NCI-H748 (cell line): ENCODE measurements around the gene TRDN.
"Not testable (repeated sequence)": the region's sequence is repeated elsewhere in the genome, so short reads cannot be mapped to it uniquely, and the experiment has no call there.

Source experiments
- DNase-seq: peaks from one replicate; lab custom pipeline; 2025; ENCODE audit not compliant: unreplicated experiment; lab: John Stamatoyannopoulos, UW

TRDN gene

DNA sequence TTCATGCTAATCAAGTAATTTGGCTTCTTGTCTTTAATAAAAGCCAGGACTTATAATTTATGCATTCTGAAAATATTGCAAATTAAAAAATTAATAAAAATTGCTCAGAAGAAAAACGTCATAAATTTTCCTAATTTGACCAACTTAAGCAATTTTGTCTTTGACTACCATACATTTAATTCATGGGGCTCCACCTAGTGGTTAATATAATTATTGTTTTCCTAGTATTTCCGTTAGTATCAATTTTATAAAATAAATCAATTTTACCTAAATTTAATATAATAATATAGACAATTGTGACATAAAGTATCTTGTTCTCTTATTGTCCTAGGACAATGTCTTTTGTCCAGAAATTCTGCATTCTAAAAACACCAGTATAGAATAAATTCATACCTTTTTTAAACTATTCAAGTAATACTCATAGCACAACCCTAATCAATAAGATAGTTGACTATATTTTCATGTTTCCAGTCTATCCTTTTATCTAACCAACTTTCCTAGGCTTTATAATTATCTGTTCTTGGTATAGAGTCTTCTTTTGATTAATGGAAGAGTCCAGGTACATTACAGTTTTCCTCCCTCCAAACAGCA is 319.9 kb downstream of the TRDN start:
- peak; percentile 51 for DNase-seq

DNA sequence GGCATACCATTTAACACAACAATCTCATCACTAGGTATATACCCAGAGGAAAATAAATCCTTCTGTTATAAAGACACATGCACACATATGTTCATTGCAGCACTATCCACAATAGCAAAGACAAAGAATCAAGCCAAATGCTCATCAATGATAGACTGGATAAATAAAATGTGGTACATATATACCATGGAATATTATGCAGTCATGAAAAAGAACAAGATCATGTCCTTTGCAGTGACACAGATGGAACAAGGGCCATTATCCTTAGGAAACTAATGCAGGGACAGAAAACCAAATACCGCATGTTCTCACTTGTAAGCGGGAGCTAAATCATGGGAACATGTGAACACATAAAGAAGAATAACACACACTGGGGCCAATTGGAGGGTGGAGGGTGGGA is 322.3 kb downstream of the TRDN start:
- not testable (repeated sequence) for DNase-seq

- no peak for DNase-seq
These were observed 327.6 kb downstream of the TRDN start for GRCh38 chr6:123309130-123309529.

DNA sequence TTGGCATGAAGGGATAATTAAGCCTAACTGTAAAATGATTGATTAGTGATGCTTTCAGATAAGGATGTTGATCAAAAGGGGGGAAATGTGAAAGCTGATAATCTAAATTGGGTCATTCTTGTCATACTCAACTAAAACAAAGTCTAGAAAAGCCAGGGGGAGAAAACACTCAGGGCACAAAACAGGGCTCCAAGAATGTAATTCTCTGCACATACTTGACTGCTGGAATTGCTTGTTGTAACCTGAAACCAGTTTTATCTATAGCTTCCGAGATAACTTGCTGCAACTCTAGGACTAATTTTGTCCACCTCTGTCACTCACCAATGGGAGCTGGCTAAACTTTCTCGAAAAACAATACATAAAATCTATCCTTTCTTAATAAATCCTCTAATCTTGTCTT is 330.4 kb downstream of the TRDN start:
- peak; percentile 5 for DNase-seq

GRCh38 chr6:123295672-123296071 is 341.1 kb downstream of the TRDN start:
- no peak for DNase-seq

DNA sequence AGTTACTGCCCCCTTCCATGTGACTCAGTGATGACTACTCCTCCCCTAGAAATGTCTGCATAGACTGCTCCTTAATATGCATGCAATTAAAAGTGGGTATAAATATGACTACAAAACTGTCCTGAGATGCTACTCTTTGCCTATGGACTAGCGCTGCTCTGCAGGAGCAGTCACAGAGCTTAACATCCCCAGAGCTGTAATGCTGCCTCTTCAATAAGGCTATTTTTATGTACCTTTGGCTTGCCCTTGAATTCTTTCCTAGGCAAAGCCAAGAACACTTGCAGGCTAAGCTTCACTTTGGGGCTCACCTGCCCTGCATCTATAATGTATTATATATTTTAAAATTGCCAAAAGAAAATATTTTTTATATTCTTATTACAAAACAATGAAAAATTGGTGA is 341.6 kb downstream of the TRDN start:
- DNase-seq: no peak

- DNase-seq: no peak
These were observed 348.1 kb downstream of the TRDN start for GRCh38 chr6:123288649-123289048.

DNA sequence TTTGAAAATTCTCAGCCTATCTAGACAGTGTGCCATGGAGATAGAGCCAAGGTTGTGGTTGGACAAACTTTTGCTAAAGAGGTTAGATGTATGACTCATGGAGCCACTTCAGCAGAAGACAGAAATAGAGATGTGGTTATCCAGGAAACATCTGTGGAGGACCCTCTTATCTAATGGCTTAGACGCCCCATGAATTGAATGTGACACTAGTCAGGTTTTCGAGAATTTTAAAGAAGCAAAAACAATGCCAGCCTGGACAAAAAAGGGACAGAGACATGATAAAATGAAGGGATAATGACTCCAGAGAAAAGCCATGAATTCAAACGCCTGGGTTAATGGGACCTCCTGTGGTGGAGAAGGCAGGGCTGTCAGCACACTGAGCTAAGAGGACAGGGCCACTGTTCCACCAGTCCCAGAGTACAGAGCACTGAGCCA is 360.2 kb downstream of the TRDN start:
- DNase-seq: peak; percentile 63

DNA sequence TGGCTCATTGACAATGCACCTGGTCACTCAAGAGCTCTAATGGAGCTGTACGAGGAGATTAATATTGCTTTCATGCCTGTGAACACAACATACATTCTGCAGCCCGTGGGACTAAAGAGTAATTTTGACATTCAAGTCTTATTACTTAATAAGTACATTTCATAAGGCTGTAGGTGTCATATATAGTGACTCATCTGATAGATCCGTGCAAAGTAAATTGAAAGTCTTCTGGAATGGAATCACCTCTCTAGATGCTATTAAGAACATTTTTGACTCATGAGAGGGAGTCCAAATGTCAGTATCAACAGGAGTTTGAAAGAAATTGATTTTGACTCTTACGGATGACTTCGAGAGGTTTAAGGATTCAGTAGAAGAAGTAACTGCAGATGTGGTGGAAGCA is 372.8 kb downstream of the TRDN start:
- no peak for DNase-seq

DNA sequence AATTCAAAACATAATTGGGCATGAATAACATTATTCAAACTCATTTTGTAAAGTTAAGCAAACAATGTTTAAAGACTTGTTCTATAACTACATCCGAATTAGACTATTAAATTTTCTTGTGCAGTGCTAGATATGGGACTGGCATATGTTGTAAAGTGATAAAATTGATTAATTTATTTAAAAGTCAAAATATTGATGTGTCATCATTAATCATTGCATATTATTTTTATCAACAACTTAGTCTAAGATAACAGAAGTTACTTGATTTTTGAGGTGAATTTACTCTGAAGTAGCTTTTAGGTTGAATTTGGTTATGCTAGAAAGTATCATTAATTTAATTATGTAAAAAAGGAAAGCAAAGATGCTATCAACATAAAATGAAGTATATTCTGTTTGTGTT is 396.1 kb downstream of the TRDN start:
- no peak for DNase-seq

- DNase-seq: no peak
These were observed 403.4 kb downstream of the TRDN start for GRCh38 chr6:123233336-123233735.

DNA sequence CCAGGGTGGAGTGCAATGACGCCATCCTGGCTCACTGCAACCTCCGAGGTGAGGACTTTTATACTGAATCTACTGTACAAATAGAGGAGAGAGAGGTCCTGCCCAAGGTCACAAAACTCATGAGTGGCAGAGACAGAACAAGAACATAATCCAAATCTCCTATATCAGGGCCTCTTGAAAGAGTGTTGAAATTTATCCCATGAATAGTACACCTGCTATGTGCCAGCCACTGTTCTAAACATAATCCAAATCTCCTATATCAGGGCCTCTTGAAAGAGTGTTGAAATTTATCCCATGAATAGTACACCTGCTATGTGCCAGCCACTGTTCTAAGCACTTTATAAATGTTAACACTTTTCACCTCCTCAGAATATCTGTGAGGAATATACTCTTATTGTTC is 409.0 kb downstream of the TRDN start:
- not testable (repeated sequence) for DNase-seq

DNA sequence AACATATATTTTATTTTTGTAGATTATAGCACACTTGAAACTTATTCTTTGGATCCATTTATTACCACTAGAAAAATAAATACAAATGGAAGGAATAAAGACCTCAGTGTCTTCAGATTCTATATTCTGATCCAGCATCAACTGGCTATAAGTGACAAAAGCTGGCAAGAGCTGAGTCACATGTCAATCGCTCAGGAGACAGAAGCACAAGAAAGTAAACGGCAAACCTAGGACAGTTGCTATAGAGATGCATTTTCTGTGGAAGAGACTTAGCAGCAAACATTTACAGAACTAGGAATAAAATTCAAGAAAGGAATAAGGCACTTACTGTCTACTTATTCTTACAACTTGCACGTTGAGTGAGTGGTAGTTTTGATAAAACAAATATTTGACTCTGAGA is 410.4 kb downstream of the TRDN start:
- no peak for DNase-seq

DNA sequence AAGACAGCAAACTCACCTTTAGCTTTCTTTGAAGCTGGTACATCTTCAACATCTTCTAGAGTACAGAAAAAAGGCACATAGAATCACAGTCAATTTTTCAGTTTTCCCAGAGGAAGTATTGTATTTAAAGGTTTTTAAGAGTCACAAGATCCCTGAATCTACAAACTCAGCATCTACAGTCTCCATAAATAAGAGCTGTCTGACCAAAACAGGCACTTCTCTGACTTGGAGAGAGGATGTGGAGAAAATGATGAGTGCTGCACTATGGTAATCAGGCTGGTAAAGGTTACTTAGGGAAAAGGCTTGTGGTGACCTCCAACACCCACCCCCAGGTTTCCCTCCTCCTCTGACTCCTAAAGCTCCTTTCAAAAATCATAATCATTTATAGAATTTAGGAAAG is 412.7 kb downstream of the TRDN start:
- no peak for DNase-seq

- no peak for DNase-seq
These were observed 413.3 kb downstream of the TRDN start for GRCh38 chr6:123223461-123223860.

- DNase-seq: no peak
These were observed 421.5 kb downstream of the TRDN start for GRCh38 chr6:123215211-123215610.

GRCh38 chr6:123214433-123214832 is 422.3 kb downstream of the TRDN start:
- DNase-seq: no peak

DNA sequence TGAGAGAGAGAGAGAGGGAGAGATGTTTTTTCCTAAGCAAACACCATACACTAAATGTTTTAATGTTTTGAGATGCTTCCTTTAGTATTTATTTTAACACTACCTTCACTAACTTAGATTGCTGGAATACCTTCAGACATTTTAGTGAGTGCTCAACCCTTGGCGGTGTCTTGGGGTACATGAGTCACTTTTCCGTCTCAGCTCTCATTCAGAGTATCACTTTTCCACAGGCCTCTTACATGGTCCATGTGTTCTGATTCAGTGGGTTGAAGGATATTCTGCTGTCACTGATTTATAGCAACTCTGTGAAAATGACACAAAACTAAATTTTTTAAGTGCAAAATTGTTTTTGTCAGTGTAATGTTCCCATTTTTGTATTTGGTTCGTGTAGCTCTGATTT is 422.8 kb downstream of the TRDN start:
- no peak for DNase-seq

DNA sequence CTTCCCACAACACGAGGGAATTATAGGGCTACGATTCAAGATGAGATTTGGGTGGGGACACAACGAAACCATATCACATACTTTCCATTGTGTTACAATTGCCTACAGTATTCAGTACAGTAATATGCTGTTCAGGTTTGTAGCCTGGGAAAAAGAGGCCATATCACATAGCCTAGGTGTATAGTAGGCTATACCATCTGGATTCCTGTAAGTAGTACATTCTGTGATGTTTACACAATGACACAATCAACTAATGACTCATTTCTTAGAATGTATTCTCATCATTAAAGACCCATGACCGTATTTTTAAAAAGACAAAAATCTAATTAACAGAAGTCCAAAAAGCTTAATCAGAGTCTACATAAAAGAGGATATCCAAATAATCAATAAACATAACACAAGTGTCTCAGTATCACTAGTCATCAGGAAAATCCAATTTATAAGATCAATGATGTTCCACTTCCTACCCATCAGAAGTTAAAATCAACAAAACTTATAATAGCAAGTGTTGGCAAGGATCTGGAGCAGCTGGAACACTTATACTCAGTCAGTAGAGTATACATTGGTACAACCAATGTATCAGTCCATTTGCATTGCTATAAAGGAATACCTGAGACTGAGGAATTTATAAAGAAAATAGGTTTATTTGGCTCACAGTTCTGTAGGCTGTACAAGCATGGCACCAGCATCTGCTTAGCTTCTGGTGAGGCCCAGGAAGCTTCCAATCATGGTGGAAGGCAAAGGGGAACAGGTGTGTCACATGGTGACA is 424.8 kb downstream of the TRDN start:
- DNase-seq: no peak

DNA sequence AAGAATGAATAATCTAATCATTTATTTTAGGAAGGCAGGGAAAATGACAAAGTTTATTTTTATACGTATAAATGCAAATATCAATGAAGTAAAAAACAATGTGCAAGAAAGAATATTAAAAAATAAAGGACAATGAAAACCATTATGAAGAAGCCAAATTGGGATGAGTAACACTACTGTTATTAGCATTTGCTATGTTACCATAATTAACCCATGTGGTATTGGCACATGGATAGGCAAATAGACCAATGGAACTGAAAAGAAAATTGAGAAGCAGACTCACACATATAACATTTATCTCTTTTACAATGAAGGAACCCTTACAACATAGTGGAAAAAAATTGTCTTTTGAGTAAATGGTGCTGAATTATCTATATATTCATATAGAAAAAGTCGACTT is 426.1 kb downstream of the TRDN start:
- DNase-seq: no peak

GRCh38 chr6:123207967-123208510 is 428.7 kb downstream of the TRDN start:
- no peak for DNase-seq

DNA sequence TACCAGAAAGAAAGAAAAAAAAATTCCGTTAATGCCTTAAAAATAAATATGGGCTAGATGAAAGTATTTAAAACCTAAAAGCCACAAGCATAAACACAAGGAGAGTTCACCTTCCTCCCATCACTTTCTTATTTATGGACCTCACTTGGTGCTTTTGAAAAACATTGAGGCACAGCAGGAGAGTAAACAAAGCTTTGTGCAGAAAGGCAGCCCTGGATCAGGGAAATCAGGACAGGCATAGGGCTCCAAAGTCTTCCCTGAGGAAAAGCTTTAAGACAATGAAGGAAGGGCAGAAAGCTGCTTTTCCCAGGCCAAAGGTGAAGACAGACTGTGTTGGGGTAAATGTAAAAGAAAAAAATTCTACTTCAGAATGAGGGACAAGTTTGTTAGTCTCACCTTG is 432.8 kb downstream of the TRDN start:
- peak; percentile 9 for DNase-seq
